GM21528 (cell line): ENCODE data around the gene PDE4D.
A peak's percentile ranks its signal among the peaks of the same experiment; 100 is the strongest.
"Not testable (repeated sequence)": the region's sequence is repeated elsewhere in the genome, so short reads cannot be mapped to it uniquely, and the experiment has no call there.

Experiments
- ATAC-seq: cut with Tn5 transposase; IDR thresholded peaks from one replicate; pipeline ENCODE4 v1.9.1; 2021; ENCODE audit warnings: mild to moderate bottlenecking, moderate library complexity; ENCODE audit not compliant: unreplicated experiment, low FRiP score

Gene PDE4D

DNA sequence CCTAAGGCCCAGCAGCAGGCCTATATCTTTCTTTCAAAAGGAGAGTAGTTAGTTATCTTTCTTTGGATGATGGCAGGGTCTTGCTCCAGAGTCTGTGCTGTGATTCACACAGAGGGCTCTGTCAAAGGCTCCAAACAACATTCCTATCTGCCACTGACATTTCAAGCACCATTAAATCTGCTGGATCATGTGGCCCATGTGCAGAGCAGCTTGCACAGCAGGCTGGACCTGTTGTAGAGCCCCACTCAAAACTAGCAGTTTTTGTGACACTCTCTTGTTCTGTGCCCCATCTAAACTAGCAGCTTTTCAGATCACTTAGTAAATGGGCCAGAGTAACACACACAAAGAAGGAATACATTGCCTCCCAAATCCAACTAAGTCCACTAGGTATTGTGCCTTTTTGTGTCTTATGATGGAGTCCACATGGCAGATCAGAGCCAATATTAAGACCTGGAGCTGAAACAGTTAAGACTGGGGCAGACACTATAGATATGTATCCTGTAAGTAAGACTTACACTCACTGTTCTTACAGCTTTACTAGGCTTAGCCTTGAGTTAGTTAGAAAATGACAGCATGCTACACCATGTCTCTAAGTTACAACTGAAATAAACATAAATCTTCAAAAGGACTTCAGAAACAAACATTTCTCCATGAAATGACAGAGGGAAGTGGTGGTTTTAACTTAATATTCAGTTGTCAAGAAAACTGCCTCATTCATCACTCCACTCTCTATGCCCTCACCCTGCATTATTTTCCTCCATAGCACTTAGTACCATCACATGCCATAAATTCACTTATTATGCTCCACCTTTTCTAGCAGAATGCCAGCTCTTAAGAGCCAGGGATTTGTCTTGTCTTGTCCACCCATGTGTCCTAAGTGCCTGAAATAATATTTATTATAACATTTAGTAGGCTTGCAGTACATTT is 909.7 kb downstream of the PDE4D start:
- ATAC-seq: no peak

DNA sequence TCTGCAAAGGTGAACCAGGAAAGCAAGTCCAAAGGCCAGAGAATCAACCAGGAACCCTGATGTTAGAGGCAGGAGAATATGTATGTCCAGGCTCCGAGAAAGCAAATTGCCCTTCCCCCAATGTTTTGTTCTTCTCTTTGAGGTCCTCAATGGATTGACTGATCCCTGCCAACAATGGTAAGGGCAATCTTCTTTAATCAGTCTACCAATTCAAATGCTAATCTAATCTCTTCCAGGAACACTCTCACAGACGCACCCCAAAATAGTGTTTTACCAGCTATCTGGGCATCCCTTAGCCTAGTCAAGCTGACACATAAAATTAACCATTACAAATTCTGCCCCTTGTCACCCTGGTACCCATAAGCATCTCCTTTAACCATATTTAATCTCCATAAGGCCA is 912.6 kb downstream of the PDE4D start:
- ATAC-seq: no peak

DNA sequence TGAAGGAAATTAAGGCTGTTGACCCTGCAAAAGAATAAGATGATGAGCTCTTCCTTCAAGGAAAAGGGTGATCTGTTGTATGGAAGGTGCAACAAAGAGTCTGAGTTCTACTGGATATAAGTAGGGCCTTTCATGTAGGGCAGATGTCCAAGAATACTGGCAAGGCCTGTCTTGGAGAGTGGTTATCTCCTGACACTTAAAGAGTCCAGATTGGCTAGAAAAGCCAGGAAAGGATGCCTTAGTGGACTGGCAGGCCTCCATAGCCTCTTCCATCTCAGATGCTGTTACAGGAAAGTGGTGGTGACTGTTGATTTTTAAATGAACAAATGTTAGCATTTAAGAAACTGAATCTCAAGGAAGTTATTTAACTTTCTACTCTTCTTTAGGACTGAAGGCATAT is 914.4 kb downstream of the PDE4D start:
- no peak for ATAC-seq

DNA sequence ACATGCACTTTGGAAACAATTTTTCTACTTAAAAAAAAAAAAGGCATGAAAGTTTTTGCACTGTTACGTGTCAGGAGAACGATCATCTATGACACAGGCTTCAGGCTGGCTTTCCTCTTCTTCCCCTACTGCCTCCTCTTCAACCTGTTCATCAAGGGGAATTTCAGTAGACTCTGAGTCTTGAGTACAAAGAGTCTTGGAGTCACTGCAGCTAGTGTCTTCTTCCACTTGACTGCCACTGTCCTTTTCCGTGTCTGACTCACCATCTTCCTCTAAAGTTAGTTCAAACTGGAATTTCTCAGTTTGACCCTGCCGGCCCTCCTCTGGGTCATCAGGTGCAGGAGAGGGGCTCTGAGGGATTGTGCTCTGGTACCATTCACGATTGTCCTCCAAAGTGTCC is 918.9 kb downstream of the PDE4D start:
- no peak for ATAC-seq

DNA sequence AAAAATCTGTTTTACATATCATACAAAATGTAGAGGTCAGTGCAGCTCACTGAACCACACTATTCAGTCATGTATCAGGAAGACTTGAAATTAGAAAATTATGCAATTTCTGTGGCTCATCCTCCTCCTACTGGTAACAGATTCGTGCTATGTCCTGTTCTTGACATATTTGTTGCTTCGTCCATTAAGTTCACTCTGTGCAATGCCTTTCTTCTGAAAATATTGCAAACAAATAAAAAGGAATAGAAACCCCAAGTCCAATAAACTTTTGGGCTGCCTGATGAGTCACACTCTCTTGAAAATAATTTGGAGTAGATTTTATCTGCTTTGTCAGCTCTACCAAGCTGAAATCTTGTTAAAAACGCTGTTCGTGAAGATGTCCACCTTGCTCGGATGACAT is 919.4 kb downstream of the PDE4D start:
- no peak for ATAC-seq

DNA sequence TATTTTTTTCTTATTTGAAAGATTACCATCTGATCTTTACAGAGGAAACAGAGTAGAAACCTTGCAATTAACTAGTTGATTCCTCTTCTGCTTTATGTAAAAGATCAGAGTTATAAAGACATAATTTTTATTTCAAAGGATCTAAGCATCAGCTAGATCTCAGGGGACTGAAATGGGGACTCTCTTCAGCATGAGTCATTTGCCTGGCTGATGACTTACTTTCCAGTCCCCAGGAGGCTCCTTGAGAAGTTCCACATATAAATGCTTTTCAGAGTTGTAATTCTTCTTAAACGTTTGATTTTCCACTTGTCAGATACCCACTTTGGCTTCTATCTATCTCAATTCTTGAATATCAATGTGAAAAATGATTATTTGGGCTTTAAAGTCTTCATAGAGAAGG is 921.2 kb downstream of the PDE4D start:
- no peak for ATAC-seq

DNA sequence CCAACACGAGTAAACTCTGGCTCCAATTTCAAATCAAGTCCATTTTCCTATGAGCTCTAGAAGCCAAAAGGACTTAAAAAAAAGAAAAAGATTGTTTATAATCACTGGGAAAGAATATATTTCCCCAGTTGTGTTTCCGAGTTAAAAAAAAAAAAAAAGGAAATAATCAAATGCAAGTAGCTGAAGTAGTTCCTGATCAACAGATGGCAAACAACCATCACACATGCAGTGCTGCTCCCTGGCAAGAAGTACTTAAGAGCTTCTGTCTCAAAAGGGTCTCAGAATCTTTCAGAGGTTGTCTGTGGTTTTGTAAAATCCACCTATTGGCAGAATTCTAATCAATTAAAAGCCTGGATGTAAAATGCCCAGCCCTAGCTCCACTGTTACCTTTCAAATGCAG is 922.8 kb downstream of the PDE4D start:
- ATAC-seq: no peak

DNA sequence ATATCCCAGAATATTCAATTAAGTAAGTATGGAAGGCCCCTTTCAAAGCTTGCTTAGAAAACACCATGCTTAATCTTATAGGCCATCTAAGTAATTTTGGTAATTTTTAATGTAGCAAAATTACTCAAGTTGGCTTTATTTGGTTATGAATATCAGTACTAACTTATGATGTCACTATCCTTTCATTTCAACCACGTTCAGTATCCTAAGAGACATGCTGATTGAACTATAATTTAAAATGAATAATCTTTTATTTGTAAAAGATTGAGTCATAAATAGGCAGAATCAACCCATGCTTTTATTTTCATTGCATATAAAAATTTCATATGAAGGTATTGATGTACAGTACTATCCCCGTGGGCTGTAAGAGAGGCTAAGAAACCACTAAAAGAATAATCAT is 923.7 kb downstream of the PDE4D start:
- no peak for ATAC-seq

DNA sequence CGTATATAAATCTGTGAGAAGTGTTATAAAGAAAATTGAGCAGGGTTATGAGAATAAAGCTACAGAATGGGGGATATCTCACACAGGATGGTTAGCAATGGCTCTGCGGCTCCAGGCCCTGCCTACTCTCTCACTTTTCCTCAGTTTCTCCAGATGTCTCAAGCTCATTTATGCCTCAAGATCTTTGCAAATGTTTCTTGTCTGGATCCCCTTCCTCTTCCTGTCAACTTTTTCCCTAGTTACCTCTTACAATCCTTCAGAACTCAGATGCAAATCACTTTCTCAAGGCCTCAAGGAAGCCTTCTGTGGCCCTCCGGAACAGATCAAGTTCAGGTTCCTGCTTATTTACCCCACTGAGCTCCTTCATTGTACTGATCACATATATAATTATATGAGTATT is 924.3 kb downstream of the PDE4D start:
- no peak for ATAC-seq

DNA sequence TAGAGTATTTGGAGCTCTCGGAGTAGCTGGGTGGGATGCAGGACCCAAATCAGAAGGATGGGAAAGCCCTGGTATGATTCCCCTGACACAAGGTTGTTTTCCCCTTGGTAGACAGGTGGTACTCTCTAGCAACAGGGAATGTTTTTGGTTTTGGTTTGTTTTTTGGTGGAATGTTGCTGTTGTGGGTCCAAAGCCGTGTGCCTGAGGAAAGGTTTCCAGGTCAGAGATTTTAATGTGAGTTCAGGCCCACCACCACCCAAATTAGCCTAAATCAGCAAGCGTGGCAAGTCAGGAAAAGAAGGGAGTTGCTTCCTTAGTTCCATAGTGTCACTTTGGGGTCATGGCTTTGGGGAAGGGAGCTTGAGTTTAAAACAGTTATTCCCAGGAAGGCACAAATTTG is 925.2 kb downstream of the PDE4D start:
- no peak for ATAC-seq

DNA sequence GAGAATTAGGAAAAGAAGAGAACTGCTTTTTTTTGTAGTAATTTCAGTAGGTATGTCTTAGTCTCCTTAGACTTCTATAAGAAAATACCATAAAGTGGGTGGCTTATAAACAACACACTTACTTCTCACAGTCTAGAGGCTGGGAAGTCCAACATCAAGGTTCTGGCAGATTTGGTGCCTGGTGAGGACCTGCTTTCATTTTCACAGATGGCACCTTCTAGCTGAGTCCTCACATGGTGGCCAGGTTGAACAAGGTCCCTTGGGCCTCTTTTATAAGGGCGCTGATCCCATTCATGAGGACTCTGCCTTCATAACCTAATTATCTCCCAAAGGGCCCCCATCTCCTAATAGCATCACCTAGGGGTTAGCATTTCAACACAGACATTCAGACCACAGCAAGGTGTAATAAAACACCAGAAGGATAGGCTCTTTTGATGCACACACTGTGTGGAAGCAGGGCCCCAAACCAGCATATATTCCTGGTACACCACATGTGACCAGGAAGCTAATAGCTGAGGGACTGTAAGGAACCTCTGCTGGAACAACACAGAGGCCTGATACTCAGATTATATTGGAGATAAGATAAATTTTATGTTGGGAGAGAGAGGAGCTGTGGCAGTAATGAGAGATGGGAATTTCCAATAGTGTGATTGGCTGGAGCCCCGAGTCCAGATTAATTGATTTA is 925.8 kb downstream of the PDE4D start:
- ATAC-seq: no peak

DNA sequence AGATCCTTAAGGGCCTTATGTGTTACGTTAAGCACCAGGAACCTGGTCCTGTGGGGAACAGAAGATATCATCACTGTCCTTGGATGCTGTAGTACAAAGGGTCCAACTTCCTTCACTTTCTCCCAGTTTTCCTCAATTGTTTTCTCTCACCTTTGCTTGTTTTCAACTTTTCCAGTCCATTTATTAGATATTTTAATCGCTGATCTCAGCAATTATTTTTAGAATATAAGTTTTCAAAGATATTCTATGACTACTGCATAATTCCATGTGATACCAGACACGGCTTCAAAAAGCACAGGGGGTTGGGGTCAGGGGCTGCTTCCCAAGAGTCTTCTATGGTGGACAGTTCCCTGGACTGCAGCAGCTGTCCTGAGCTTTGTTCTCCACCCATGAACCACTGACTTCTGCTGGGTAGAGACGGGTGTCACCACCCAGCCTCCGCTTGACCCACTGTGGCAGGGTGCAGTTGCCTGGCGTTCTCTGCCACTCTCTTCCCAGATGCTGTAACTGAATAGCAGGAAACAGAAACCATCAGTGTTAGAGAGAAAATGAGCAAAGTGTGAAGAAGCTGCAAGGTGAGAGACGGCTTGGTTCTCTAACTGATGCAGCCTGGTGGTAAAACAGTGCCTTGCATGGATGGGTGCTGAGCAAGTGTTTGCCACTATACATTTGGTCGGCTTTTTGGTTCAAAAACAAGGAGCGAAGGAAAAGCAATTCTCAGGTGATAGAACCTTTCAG is 927.7 kb downstream of the PDE4D start:
- ATAC-seq: no peak

DNA sequence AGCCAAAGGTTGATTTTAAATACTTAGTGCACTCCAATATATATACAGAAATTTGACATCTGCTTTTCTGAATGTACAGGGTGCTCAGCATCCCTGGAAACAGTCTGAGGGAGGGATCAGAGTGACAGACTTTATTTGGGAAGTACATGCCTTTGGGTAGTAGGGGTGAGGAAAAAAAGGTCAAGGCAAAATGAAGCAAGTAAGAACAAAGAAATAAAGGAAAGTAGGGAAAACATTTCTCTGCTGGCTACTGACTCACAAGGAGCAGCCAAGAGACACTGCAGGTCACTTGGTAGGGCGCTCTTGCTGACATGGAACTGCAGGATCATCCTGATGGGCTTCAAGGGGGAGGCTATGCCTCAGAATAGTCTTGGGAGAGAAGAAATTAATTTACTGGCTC is 929.7 kb downstream of the PDE4D start:
- no peak for ATAC-seq

DNA sequence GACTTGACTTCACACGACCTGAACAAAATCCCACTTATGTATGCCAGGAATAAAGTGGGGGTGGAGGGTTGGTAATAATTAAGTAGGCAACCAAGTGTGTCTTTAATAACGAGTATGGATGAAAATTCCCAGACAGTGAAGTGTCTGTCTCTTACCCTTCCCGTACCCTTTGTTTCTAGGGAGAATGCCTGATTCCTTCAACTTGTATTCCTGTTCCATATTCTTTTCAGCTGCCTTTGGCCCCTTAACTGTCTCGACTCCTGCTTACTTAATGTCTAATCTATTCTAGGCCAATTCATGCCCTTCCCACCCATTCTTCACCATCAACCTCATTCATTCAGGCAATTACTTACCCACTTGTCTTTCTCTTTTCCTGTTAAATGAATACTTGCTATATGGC is 930.2 kb downstream of the PDE4D start:
- no peak for ATAC-seq

DNA sequence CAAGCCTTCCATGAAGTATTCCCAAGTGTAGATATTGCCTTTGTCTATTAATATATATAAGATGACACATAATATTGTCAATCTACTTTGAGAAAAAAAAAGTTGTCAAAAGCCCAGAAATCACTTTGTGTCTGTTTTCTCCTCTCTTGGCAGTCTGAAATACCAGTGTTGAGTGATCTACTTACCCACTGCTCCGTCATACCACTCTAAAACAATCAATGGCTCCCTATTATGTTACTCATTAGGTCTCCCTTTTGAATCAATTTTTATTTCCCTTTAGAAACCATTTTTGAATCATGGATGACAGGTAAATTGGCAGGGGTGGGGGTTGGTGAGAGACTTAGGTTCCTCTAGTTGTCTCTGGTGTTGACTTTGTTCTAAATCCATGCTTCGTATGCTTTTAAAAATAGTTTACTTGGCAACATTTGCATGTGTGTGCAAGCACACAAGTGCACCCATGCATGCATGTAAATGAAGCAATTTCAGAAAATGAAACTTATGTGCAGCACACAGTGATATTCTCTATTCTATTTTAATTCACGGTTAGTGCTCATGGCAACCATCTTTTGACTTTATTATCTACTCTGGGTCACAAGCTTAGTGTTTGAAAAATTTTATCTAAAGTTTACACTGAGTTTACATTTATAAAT is 931.8 kb downstream of the PDE4D start:
- peak; percentile 73 for ATAC-seq

DNA sequence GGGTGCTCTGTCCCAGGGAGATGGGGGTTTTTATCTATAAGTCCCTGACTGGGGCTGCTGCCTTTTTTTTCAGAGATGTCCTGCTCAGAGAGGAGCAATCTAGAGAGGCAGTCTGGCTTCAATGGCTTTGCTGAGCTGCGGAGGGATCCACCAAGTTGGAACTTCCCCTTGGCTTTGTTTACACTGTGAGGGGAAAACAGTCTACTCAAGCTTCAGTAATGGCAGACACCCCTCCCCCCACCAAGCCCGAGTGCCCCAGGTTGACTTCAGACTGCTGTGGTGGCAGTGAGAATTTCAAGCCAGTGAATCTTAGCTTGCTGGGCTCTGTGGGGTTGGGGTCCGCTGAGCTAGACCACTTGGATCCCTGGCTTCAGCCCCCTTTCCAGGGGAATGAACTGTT is 934.8 kb downstream of the PDE4D start:
- ATAC-seq: no peak

DNA sequence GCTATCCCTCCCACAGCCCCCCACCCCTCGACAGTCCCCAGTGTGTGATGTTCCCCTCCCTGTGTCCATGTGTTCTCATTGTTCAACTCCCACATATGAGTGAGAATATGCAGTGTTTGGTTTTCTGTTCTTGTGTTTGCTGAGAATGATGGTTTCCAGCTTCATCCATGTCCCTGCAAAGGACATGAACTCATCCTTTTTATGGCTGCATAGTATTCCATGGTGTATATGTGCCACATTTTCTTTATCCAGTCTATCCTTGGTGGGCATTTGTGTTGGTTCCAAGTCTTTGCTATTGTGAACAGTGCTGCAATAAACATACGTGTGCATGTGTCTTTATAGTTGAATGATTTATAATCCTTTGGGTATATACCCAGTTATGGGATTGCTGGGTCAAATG is 940.3 kb downstream of the PDE4D start:
- ATAC-seq: not testable (repeated sequence)

DNA sequence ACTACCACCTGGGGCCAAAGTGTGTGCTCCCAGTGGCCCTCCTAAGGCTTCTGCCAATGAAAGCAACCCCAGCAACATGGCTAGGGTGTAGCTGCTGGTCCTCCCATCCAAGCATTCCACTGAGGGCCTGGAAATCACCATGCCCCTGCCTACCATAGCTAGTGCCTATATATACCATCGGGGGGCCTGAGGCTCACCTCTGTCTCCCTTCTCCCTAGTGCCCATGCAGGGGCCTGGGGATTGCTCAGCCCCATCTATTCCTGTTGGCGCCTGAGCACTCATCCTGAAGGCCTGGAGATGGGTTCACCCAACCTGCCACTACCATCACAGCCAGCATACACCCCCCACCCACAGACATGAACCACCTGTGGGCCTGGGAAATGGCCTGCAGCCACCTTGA is 943.3 kb downstream of the PDE4D start:
- no peak for ATAC-seq

DNA sequence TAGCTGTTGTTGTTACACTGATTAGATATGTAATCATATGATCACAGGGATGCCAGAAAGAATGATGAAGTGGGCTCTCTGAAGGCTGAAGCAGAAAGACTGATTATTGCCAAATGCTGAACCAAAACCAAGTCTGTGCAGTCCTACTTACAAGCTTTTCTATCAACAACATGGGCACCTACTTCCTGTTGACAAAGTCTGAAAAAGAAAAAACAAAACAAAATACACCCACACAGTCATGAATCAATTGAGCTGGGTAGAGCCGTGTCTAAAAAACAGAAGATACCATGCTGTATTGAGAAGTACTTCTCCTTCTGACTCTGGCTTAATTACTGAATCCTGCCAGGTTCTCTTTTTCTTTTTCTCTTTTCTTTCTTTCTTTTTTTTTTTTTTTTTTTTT is 947.3 kb downstream of the PDE4D start:
- ATAC-seq: no peak

DNA sequence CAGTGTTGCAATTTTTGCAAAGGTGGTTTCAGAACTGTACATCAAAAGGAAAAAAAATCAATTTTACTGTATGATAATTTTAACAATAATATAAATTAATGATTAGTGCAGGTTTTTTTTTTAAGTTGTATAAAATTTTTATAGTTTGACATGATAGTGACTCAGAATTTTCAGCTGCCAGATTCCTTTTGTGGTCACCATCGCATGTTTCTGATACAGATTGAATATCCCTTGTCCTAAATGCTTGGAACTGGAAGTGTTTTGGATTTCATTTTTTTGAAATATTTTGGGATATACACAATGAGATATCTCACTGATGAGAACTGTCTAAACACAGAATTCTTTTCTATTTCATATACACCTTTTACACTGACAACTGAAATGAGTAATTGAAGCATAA is 949.3 kb downstream of the PDE4D start:
- ATAC-seq: no peak

DNA sequence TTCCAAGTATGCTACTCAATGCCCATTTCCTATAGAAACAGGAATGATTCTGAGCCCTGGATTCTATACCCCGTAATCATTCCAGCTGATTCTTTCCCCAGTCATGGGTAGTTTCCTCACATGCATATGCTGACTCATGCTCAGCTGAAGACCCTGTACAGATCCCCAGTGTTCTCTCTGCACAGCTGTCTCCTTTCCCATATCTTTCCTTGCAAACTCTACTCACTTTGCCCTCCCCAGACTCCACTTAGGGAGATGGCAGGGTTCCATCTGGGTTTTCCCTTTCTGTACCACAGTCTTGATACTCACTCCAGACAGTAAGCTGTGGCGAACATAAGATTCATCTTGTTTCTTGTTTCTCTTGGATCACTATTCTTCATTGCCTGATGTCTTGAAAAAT is 953.1 kb downstream of the PDE4D start:
- no peak for ATAC-seq
